Progenitor cell of endocrine pancreas (in vitro differentiated cells): Measurements from ENCODE around the gene MAN1C1. TPM values are rescaled to one million over a fixed set of nuclear protein-coding genes. Genes with fewer than 3 reads are reported as not detected.

Experiments
- DNase-seq: peaks from one replicate; pipeline ENCODE4 v3.0.0; 2021; ENCODE audit warnings: low spot score; ENCODE audit not compliant: unreplicated experiment
- H3K27ac Mint-ChIP-seq: 2 replicates; pipeline ENCODE4 v1.8.0; 2021; ENCODE audit warnings: mild to moderate bottlenecking, moderate library complexity, mixed read lengths
- H3K27me3 Mint-ChIP-seq: 2 replicates; pipeline ENCODE4 v1.8.0; 2021; ENCODE audit warnings: mixed read lengths
- H3K36me3 Mint-ChIP-seq: 2 replicates; pipeline ENCODE4 v1.8.0; 2022; ENCODE audit warnings: mixed read lengths; ENCODE audit not compliant: insufficient read depth
- H3K4me1 Mint-ChIP-seq: 2 replicates; pipeline ENCODE4 v1.8.0; 2021; ENCODE audit warnings: low read depth, mixed read lengths
- H3K4me3 Mint-ChIP-seq: 2 replicates; pipeline ENCODE4 v1.8.0; 2021; ENCODE audit warnings: low read depth, mild to moderate bottlenecking, moderate library complexity, mixed read lengths
- H3K9me3 Mint-ChIP-seq: 2 replicates; pipeline ENCODE4 v1.8.0; 2021; ENCODE audit warnings: low read depth, mixed read lengths
- CTCF ChIP-seq: fragments of 200-600 bp; sonication (generic); IDR thresholded peaks from one replicate; pipeline ENCODE4 v1.5.0; 2021; ENCODE audit warnings: antibody characterized with exemption, mild to moderate bottlenecking; ENCODE audit not compliant: unreplicated experiment
- total RNA-seq: library from RNA; stranded (reverse); gene quantifications from 2 replicates; pipeline ENCODE4 v1.2.1, GENCODE V29; 2021

Gene MAN1C1
- total RNA-seq, 1 donor from 2014 or later: 5.1 TPM

- Mint-ChIP-seq H3K4me1 (no peaks in the 10 kb centered on the region), H3K4me3 (no peak overlapping the region), H3K36me3 (no peaks in the 10 kb centered on the region), H3K9me3 (no peaks in the 10 kb centered on the region), H3K27me3 (peaks cover 14% of the 10 kb centered on the region), H3K27ac (no peak overlapping the region)
- DNase-seq: no peak
- TF ChIP-seq CTCF: no peak
Measured at GRCh38 chr1:25687221-25688017, 70.8 kb downstream of the MAN1C1 start.

- H3K27ac Mint-ChIP-seq: no peak overlapping the region
- no peaks in the 10 kb centered on the region for H3K9me3 Mint-ChIP-seq
- no peak for TF ChIP-seq CTCF
- H3K4me3 Mint-ChIP-seq: no peak overlapping the region
- no peaks in the 10 kb centered on the region for H3K36me3 Mint-ChIP-seq
- H3K4me1 Mint-ChIP-seq: no peaks in the 10 kb centered on the region
- peaks cover 12% of the 10 kb centered on the region for H3K27me3 Mint-ChIP-seq
- no peak for DNase-seq
Measured at GRCh38 chr1:25688390-25689119, 72.0 kb downstream of the MAN1C1 start.

- H3K27ac Mint-ChIP-seq: no peak overlapping the region
- no peaks in the 10 kb centered on the region for H3K4me1 Mint-ChIP-seq
- H3K4me3 Mint-ChIP-seq: no peak overlapping the region
- TF ChIP-seq CTCF: no peak
- no peak for DNase-seq
- H3K36me3 Mint-ChIP-seq: no peaks in the 10 kb centered on the region
- H3K9me3 Mint-ChIP-seq: no peaks in the 10 kb centered on the region
- H3K27me3 Mint-ChIP-seq: peaks cover 12% of the 10 kb centered on the region
Measured at GRCh38 chr1:25689686-25690381, 73.2 kb downstream of the MAN1C1 start.

- no peak overlapping the region for H3K27ac Mint-ChIP-seq
- H3K4me3 Mint-ChIP-seq: no peak overlapping the region
- H3K4me1 Mint-ChIP-seq: peaks cover 2% of the 10 kb centered on the region
- peaks cover 11% of the 10 kb centered on the region for H3K27me3 Mint-ChIP-seq
- TF ChIP-seq CTCF: no peak
- DNase-seq: no peak
- H3K36me3 Mint-ChIP-seq: no peaks in the 10 kb centered on the region
- no peaks in the 10 kb centered on the region for H3K9me3 Mint-ChIP-seq
Measured at GRCh38 chr1:25690396-25690956, 73.9 kb downstream of the MAN1C1 start.

GRCh38 chr1:25691211-25691610, 74.6 kb downstream of the MAN1C1 start:
- no peak for TF ChIP-seq CTCF
- DNase-seq: no peak
- Mint-ChIP-seq H3K27ac (no peak overlapping the region), H3K36me3 (no peaks in the 10 kb centered on the region), H3K27me3 (peaks cover 15% of the 10 kb centered on the region), H3K4me1 (peaks cover 2% of the 10 kb centered on the region), H3K9me3 (no peaks in the 10 kb centered on the region), H3K4me3 (no peak overlapping the region)
